Pancreas (tissue), 10 donors: ENCODE measurements around the gene CDKN1C. TPM values are rescaled to one million over a fixed set of nuclear protein-coding genes. Genes with fewer than 3 reads are reported as not detected.

ENCODE experiments used
- ATAC-seq, 4 donors: fragments of 200-7000 bp; cut with Tn5 transposase; one replicate each; pipeline versions ENCODE4 v1.8.0 to v1.9.1; 2020; ENCODE audit warnings: mild to moderate bottlenecking in 4 of 4, moderate library complexity in 4 of 4
- DNase-seq, 6 donors: peaks; one replicate each; pipeline ENCODE4 v3.0.0-alpha.2; 2020
- FAIRE-seq: peaks from 2 replicates; lab custom pipeline; 2012; peaks lifted over from hg19 to GRCh38; lab: Jason Lieb, UNC
- H3K27ac ChIP-seq, 4 donors: fragments of 200-600 bp; sonication (generic); 1 replicate in 3 of 4; 2 replicates in 1 of 4; pipeline versions ENCODE4 v1.5.0 to v1.8.0; 2020
- H3K27me3 ChIP-seq, 4 donors: fragments of 200-600 bp; one replicate each; pipeline ENCODE4 v1.8.0; 2021
- H3K36me3 ChIP-seq, 3 donors: fragments of 200-600 bp; sonication (generic) in 1 of 3; one replicate each; pipeline versions ENCODE4 v1.5.0 to v1.8.0; 2020 to 2021
- H3K4me1 ChIP-seq, 3 donors: fragments of 200-600 bp; one replicate each; pipeline ENCODE4 v1.8.0; 2021
- H3K4me3 ChIP-seq, 4 donors: fragments of 200-600 bp; sonication (generic) in 2 of 4; one replicate each; pipeline versions ENCODE4 v1.5.0 to v1.8.0; 2020 to 2021
- H3K9me3 ChIP-seq, 4 donors: fragments of 200-600 bp; one replicate each; pipeline ENCODE4 v1.8.0; 2021
- CTCF ChIP-seq, 4 donors: fragments of 200-600 bp; sonication (generic) in 3 of 4; IDR thresholded peaks; one replicate each; pipeline versions ENCODE4 v1.5.0 to v1.8.0; 2021; ENCODE audit warnings: antibody characterized with exemption in 4 of 4
- WGBS, 2 donors: extraction: QIAGEN DNeasy Blood & Tissue Kit; methylation state at CpG; one replicate each; pipeline ENCODE4 v1.1.7; 2013; 5-methylcytosine and 5-hydroxymethylcytosine counted together
- intact Hi-C, 3 donors: fragments of 100-400 bp; cut with DNase I; formaldehyde crosslinking; loops; one replicate each; pipeline versions ENCODE4 v1.11.1 to v1.14.2; 2022
- polyA plus RNA-seq, 2 donors: library from polyadenylated mRNA; stranded (reverse); fragments of 200-250 nt; gene quantifications; one replicate each; pipeline ENCODE4 v1.2.3, GENCODE V29; 2013
- total RNA-seq, 6 donors: library from RNA; stranded (reverse); fragmentation: NEBNext Ultra II Directional in 4 of 6; extraction: Animal tissue kit (Norgen Biotek cat#: 25700) in 4 of 6; gene quantifications; one replicate each; pipeline versions ENCODE4 v1.2.1 to v1.2.4, GENCODE V29; 2021 to 2023
- donor health status: healthy with polysubstance abuse.
- donor health status: DM: no; HTN: no; CAD: no; lungs with moderate emphysema.
- donor health status: DM: no; HTN: no; CAD: no.
- donor health status: control.
- donor health status: control.
- donor health status: Bipolar disorder and iron deficiency.
- donor health status: DM: yes; HTN: yes; CAD: no.
- donor health status: DM: no; HTN: no; CAD: no.
- donor health status: DM: no; HTN: no; CAD: no.
- donor health status: DM: yes; HTN: yes; CAD: no.

Gene CDKN1C
- total and polyA plus RNA-seq, 8 donors, result 9.2 to 71.4 (median 20.0) TPM

- no peaks in the 10 kb centered on the region for H3K9me3 ChIP-seq
- 91% methylated on average over 26 of the region's 26 CpGs for WGBS, 2 donors
- H3K27me3 ChIP-seq, result no peaks in the 10 kb centered on the region
- intact Hi-C loops, result no loop called here
- H3K36me3 ChIP-seq, result no peaks in the 10 kb centered on the region
- no peak for TF ChIP-seq CTCF (IDR thresholded peaks at IDR 0.05)
- no peak overlapping the region for H3K27ac ChIP-seq
- no peak for ATAC-seq
- H3K4me1 ChIP-seq, result no peaks in the 10 kb centered on the region
- DNase-seq, result peak in 1 of 6 donors; percentile 59
- no peak for FAIRE-seq
- no peak overlapping the region for H3K4me3 ChIP-seq
These were observed 44.0 kb downstream of the CDKN1C start for GRCh38 chr11:2841411-2842190.

GRCh38 chr11:2839395-2839943 lies 46.1 kb downstream of the CDKN1C start:
- peak in 1 of 6 donors; percentile 55 for DNase-seq
- H3K27me3 ChIP-seq, result no peaks in the 10 kb centered on the region
- ATAC-seq, result no peak
- no peak for TF ChIP-seq CTCF (IDR thresholded peaks at IDR 0.05)
- no peaks in the 10 kb centered on the region for H3K9me3 ChIP-seq
- no peaks in the 10 kb centered on the region for H3K36me3 ChIP-seq
- H3K4me1 ChIP-seq, result no peaks in the 10 kb centered on the region
- H3K4me3 ChIP-seq, result no peak overlapping the region
- 81 to 86% methylated on average over 22 to 23 of the region's 23 CpGs for WGBS, 2 donors
- intact Hi-C loops, result no loop called here
- no peak for FAIRE-seq
- no peak overlapping the region for H3K27ac ChIP-seq

- TF ChIP-seq CTCF (IDR thresholded peaks at IDR 0.05), result no peak
- 94 to 96% methylated on average over 17 to 25 of the region's 25 CpGs for WGBS, 2 donors
- H3K4me3 ChIP-seq, result no peak overlapping the region
- DNase-seq (peak in 1 of 6 donors; percentile 68), ATAC-seq (no peak), FAIRE-seq (no peak)
- H3K36me3 ChIP-seq, result no peaks in the 10 kb centered on the region
- no peaks in the 10 kb centered on the region for H3K4me1 ChIP-seq
- intact Hi-C loops, result no loop called here
- no peaks in the 10 kb centered on the region for H3K9me3 ChIP-seq
- H3K27ac ChIP-seq, result no peak overlapping the region
- no peaks in the 10 kb centered on the region for H3K27me3 ChIP-seq
These were observed 46.8 kb downstream of the CDKN1C start for GRCh38 chr11:2838676-2839294.

GRCh38 chr11:2838091-2838490 lies 47.5 kb downstream of the CDKN1C start:
- Histone ChIP-seq H3K36me3 (no peaks in the 10 kb centered on the region), H3K9me3 (no peaks in the 10 kb centered on the region), H3K4me3 (no peak overlapping the region), H3K27me3 (no peaks in the 10 kb centered on the region), H3K27ac (no peak overlapping the region), H3K4me1 (no peaks in the 10 kb centered on the region)
- peak in 3 of 6 donors; percentile 23 to 67 (median 52) for DNase-seq
- no peak for FAIRE-seq
- no peak for TF ChIP-seq CTCF (IDR thresholded peaks at IDR 0.05)
- 52 to 57% methylated on average over 11 of the region's 11 CpGs for WGBS, 2 donors
- intact Hi-C loops, result no loop called here
- ATAC-seq, result peak in 3 of 4 donors; percentile 6 to 47 (median 28)
